ENCODE data around the gene DCHS1. TPM values are rescaled to one million over a fixed set of nuclear protein-coding genes. Genes with fewer than 3 reads are reported as not detected.

DCHS1 gene
- total RNA-seq, 4 donors from 2014 or later: 26.8 to 125 (median 73.6) TPM

- peak; percentile 80 to 95 for TF ChIP-seq POLR2A (IDR thresholded peaks at IDR 0.05)
- TF ChIP-seq, protein P1, sequence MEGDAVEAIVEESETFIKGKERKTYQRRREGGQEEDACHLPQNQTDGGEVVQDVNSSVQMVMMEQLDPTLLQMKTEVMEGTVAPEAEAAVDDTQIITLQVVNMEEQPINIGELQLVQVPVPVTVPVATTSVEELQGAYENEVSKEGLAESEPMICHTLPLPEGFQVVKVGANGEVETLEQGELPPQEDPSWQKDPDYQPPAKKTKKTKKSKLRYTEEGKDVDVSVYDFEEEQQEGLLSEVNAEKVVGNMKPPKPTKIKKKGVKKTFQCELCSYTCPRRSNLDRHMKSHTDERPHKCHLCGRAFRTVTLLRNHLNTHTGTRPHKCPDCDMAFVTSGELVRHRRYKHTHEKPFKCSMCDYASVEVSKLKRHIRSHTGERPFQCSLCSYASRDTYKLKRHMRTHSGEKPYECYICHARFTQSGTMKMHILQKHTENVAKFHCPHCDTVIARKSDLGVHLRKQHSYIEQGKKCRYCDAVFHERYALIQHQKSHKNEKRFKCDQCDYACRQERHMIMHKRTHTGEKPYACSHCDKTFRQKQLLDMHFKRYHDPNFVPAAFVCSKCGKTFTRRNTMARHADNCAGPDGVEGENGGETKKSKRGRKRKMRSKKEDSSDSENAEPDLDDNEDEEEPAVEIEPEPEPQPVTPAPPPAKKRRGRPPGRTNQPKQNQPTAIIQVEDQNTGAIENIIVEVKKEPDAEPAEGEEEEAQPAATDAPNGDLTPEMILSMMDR (IDR thresholded peaks at IDR 0.05): peak in 1 of 4 experiments; percentile 8
- intact Hi-C loops (cut with DNase I; ENCODE audit: low total_unique reads): loop anchor here (10.0 kb wide), 1 partner anchor 66 kb away; the partner anchor contains the start of gene MRPL17
These were observed 36.4 kb downstream of the DCHS1 start, which contains the start of gene TPP1 for GRCh38 chr11:6619004-6619745. Gene TPP1 (minus strand): TSS chr11:6619422. CDS start chr11:6619400, 22 bp downstream.

GRCh38 chr11:6618117-6619003 lies 37.2 kb downstream of the DCHS1 start:
- intact Hi-C loops (cut with DNase I; ENCODE audit: low total_unique reads): loop anchor here (10.0 kb wide), 1 partner anchor 66 kb away; the partner anchor contains the start of gene MRPL17
- DNase-seq: peak; percentile 75 to 89

More at GRCh38 chr11:6619004-6619745, 36.4 kb downstream of the DCHS1 start, which contains the start of gene TPP1:
- H3K4me1 ChIP-seq: peaks cover 0 to 16% of the 10 kb centered on the region in 2 donors
- DNase-seq: peak; percentile 92 to 97
- no peaks in the 10 kb centered on the region for H3K36me3 ChIP-seq
- H3K27ac ChIP-seq: peak within 1 kb of the TSS; percentile 82 to 97
- peak within 1 kb of the TSS; percentile 57 to 90 for H3K4me3 ChIP-seq
- H3K9me3 ChIP-seq: no peaks in the 10 kb centered on the region
- H3K27me3 ChIP-seq: no peaks in the 10 kb centered on the region

DNA sequence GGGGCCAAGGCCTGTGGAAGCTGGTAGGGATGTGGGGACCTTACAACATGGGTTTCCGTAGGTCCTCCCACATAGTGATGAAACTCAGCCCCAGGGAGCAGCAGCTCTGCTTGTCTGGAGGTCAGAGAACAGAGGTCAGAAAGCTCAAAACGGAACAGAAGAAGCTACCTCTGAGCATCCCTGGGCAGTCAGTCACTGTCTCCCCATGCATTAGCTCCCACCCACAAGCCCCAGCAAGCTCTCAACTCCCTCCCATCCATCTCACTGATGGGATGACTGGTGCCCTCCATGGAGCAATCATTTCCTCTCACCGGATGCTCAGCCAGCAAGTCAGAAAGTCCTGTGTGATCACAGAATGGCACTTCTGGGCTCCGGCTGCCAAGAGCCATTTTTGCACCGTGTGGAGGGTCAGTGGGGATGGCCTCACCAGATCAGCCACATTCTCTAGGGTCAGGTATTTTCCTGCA lies 38.3 kb downstream of the DCHS1 start:
- peak in 1 of 2 donors; percentile 18 for DNase-seq
- no peaks in the 10 kb centered on the region for H3K27me3 ChIP-seq
- no peak overlapping the region for H3K4me3 ChIP-seq
- TF ChIP-seq, protein P1 (IDR thresholded peaks at IDR 0.05): no peak
- no peak for TF ChIP-seq POLR2A (IDR thresholded peaks at IDR 0.05)
- H3K36me3 ChIP-seq: no peaks in the 10 kb centered on the region
- H3K9me3 ChIP-seq: no peaks in the 10 kb centered on the region
- intact Hi-C loops (cut with DNase I; ENCODE audit: low total_unique reads): loop anchor here (10.0 kb wide), 1 partner anchor 67 kb away; the partner anchor contains the start of gene MRPL17
- H3K4me1 ChIP-seq: peaks cover 0 to 23% of the 10 kb centered on the region in 2 donors
- peak overlapping the region; percentile 32 to 97 for H3K27ac ChIP-seq

More at GRCh38 chr11:6618117-6619003, 37.2 kb downstream of the DCHS1 start:
- TF ChIP-seq POLR2A (IDR thresholded peaks at IDR 0.05): peak; percentile 29 to 45
- TF ChIP-seq, protein P1 (IDR thresholded peaks at IDR 0.05): peak in 2 of 4 experiments; percentile 3 to 5
- Histone ChIP-seq H3K27me3 (no peaks in the 10 kb centered on the region), H3K36me3 (no peaks in the 10 kb centered on the region), H3K4me3 (peak overlapping the region; percentile 57 to 90), H3K9me3 (no peaks in the 10 kb centered on the region), H3K4me1 (peaks cover 0 to 16% of the 10 kb centered on the region in 2 donors), H3K27ac (peak overlapping the region; percentile 82 to 97)

DNA sequence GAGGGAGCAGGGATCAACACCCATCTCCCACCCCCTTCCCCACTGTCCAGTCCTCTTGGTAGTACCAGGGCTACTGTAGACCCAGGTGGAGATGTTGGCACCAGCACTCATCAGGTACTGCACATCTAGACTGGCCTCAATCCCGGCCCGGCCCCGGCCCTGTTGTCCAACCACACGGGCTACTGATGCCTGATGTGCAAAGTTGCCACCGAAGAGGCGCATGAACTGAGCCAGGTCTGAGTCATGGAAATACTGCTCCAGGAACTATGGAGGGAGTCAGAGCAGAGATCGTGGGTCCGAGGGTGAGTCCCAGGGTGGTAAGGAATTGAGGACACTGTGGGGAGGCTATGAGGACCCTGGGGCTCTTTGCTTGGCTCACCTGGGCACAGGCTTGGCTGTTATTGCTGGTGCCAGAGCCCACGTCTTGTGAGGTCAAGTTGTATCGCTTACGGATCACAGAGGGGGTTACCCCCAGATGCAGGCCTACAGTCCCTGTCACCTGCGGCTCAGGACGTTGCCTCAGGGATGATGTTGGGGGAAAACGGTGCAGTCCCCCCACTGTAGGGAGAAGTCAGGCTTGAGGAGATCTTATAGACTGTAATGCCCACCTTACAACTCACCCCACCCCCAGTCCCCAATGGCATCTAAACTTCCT lies 38.9 kb downstream of the DCHS1 start:
- Histone ChIP-seq H3K27ac (peak overlapping the region in 1 of 2 donors; percentile 18), H3K27me3 (no peaks in the 10 kb centered on the region), H3K4me3 (no peak overlapping the region), H3K36me3 (no peaks in the 10 kb centered on the region), H3K9me3 (no peaks in the 10 kb centered on the region), H3K4me1 (peaks cover 0 to 23% of the 10 kb centered on the region in 2 donors)
- DNase-seq: peak in 1 of 2 donors; percentile 23
- TF ChIP-seq, protein P1 (IDR thresholded peaks at IDR 0.05): no peak
- intact Hi-C loops (cut with DNase I; ENCODE audit: low total_unique reads): loop anchor here (10.0 kb wide), 1 partner anchor 68 kb away; the partner anchor contains the start of gene MRPL17

All from uterus (tissue), 4 donors.